ENCODE measurements around the gene SLBP. TPM values are rescaled to one million over a fixed set of nuclear protein-coding genes. Genes with fewer than 3 reads are reported as not detected.

Gene SLBP
- total RNA-seq, 1 donor from 2014 or later: 29.4 TPM

GRCh38 chr4:1655081-1655480 lies 57.0 kb downstream of the SLBP start:
- no peak for DNase-seq (ENCODE audit: low spot score)

- DNase-seq (ENCODE audit: low spot score): no peak
Measured at GRCh38 chr4:1654216-1654955, 57.7 kb downstream of the SLBP start.

GRCh38 chr4:1653776-1654175 lies 58.3 kb downstream of the SLBP start:
- DNase-seq (ENCODE audit: low spot score): no peak

GRCh38 chr4:1652088-1652487 lies 60.0 kb downstream of the SLBP start:
- no peak for DNase-seq (ENCODE audit: low spot score)

GRCh38 chr4:1651609-1652008 lies 60.5 kb downstream of the SLBP start:
- no peak for DNase-seq (ENCODE audit: low spot score)

- no peak for DNase-seq (ENCODE audit: low spot score)
Measured at GRCh38 chr4:1648962-1649361, 63.2 kb downstream of the SLBP start.

GRCh38 chr4:1647432-1647831 lies 64.7 kb downstream of the SLBP start:
- DNase-seq (ENCODE audit: low spot score): no peak

GRCh38 chr4:1646690-1647089 lies 65.4 kb downstream of the SLBP start:
- DNase-seq (ENCODE audit: low spot score): no peak

GRCh38 chr4:1644891-1645657 lies 67.0 kb downstream of the SLBP start:
- DNase-seq (ENCODE audit: low spot score): peak; percentile 66

- no peak for DNase-seq (ENCODE audit: low spot score)
Measured at GRCh38 chr4:1643971-1644735, 68.0 kb downstream of the SLBP start.

Other genes starting within 250 kb of the SLBP start
- gene FAM53A, start 28.0 kb downstream of the SLBP start, total RNA-seq: 2.5 TPM
- gene TMEM129, start 9.0 kb upstream of the SLBP start, total RNA-seq: 38.4 TPM
- 8.3 TPM for gene TACC3, start 9.2 kb upstream of the SLBP start, total RNA-seq
- 121 TPM for gene FGFR3, start 81.0 kb upstream of the SLBP start, total RNA-seq
- 56.1 TPM for gene LETM1, start 143.8 kb upstream of the SLBP start, total RNA-seq
- 41.5 TPM for gene NSD2, start 159.1 kb upstream of the SLBP start, total RNA-seq